Left hindlimb (tissue), 1 donor: ENCODE measurements around the gene NEK4.
"Not testable (repeated sequence)": the region's sequence is repeated elsewhere in the genome, so short reads cannot be mapped to it uniquely, and the experiment has no call there.

ENCODE experiments used
- DNase-seq: peaks from one replicate; pipeline ENCODE4 v3.0.0-alpha.2; 2018

The NEK4 gene

GRCh38 chr3:52695798-52696671, 74.7 kb downstream of the NEK4 start:
- DNase-seq: no peak

- DNase-seq: no peak
These were observed 76.1 kb downstream of the NEK4 start for GRCh38 chr3:52694528-52695189.

GRCh38 chr3:52693071-52693470, 77.7 kb downstream of the NEK4 start:
- no peak for DNase-seq

- DNase-seq: no peak
These were observed 80.2 kb downstream of the NEK4 start for GRCh38 chr3:52690560-52690959.

- DNase-seq: no peak
These were observed 81.6 kb downstream of the NEK4 start for GRCh38 chr3:52689151-52689550.

GRCh38 chr3:52688266-52688665, 82.5 kb downstream of the NEK4 start:
- DNase-seq: no peak

- DNase-seq: peak; percentile 95
These were observed 84.7 kb downstream of the NEK4 start, which contains the start of the genes GNL3 and PBRM1 for GRCh38 chr3:52685709-52686691. GNL3 (plus strand) TSS chr3:52686032; CDS start chr3:52686093, 61 bp downstream. PBRM1 (minus strand) TSS chr3:52685913.

GRCh38 chr3:52685285-52685708, 85.4 kb downstream of the NEK4 start:
- DNase-seq: no peak

GRCh38 chr3:52684184-52684583, 86.6 kb downstream of the NEK4 start:
- no peak for DNase-seq

- no peak for DNase-seq
These were observed 87.1 kb downstream of the NEK4 start for GRCh38 chr3:52683611-52684010.

- DNase-seq: no peak
These were observed 88.7 kb downstream of the NEK4 start for GRCh38 chr3:52682016-52682415.

- DNase-seq: no peak
These were observed 89.1 kb downstream of the NEK4 start for GRCh38 chr3:52681596-52681995.

GRCh38 chr3:52679811-52680210, 90.9 kb downstream of the NEK4 start:
- DNase-seq: no peak

- no peak for DNase-seq
These were observed 91.6 kb downstream of the NEK4 start for GRCh38 chr3:52679199-52679538.

- DNase-seq: no peak
These were observed 92.2 kb downstream of the NEK4 start for GRCh38 chr3:52678265-52679198.

GRCh38 chr3:52676201-52676600, 94.5 kb downstream of the NEK4 start:
- not testable (repeated sequence) for DNase-seq

GRCh38 chr3:52671676-52672075, 99.1 kb downstream of the NEK4 start:
- DNase-seq: no peak

GRCh38 chr3:52670621-52671521, 99.9 kb downstream of the NEK4 start:
- peak; percentile 32 for DNase-seq

GRCh38 chr3:52663098-52663497, 107.6 kb downstream of the NEK4 start:
- DNase-seq: no peak

- no peak for DNase-seq
These were observed 110.7 kb downstream of the NEK4 start for GRCh38 chr3:52660046-52660445.
